Activated T-cell treated with anti-CD3 and anti-CD28 coated beads for 24 hours (primary cell): ENCODE data around the gene ANKRD65.
"Not testable (repeated sequence)": the region's sequence is repeated elsewhere in the genome, so short reads cannot be mapped to it uniquely, and the experiment has no call there.

Source experiments
- DNase-seq: peaks from one replicate; pipeline ENCODE4 v3.0.0-alpha.2; 2020; ENCODE audit warnings: low read depth

Gene ANKRD65

GRCh38 chr1:1430114-1430982 lies 9.3 kb upstream of the ANKRD65 start:
- no peak for DNase-seq

GRCh38 chr1:1429671-1430073 lies 8.6 kb upstream of the ANKRD65 start:
- DNase-seq = no peak

- DNase-seq = not testable (repeated sequence)
These were observed 7.9 kb upstream of the ANKRD65 start for GRCh38 chr1:1428967-1429366.

GRCh38 chr1:1428174-1428573 lies 7.1 kb upstream of the ANKRD65 start:
- DNase-seq = no peak

GRCh38 chr1:1427820-1428148 lies 6.7 kb upstream of the ANKRD65 start:
- no peak for DNase-seq

GRCh38 chr1:1427106-1427819 lies 6.2 kb upstream of the ANKRD65 start:
- DNase-seq = no peak

GRCh38 chr1:1426496-1427105 lies 5.5 kb upstream of the ANKRD65 start:
- DNase-seq = no peak

GRCh38 chr1:1425753-1426495 lies 4.8 kb upstream of the ANKRD65 start:
- DNase-seq = no peak

- no peak for DNase-seq
These were observed 4.3 kb upstream of the ANKRD65 start for GRCh38 chr1:1425426-1425752.

- DNase-seq = no peak
These were observed 3.6 kb upstream of the ANKRD65 start for GRCh38 chr1:1424707-1425106.

GRCh38 chr1:1423245-1423597 lies 2.1 kb upstream of the ANKRD65 start:
- DNase-seq = no peak

- no peak for DNase-seq
These were observed 1.6 kb upstream of the ANKRD65 start for GRCh38 chr1:1422465-1423244.

- no peak for DNase-seq
These were observed 910 bp upstream of the ANKRD65 start for GRCh38 chr1:1421907-1422464.

GRCh38 chr1:1420654-1421141 lies 378 bp downstream of the ANKRD65 start:
- no peak for DNase-seq

GRCh38 chr1:1419813-1420653 lies 1.0 kb downstream of the ANKRD65 start:
- DNase-seq = no peak

- DNase-seq = no peak
These were observed 1.7 kb downstream of the ANKRD65 start for GRCh38 chr1:1419363-1419812.

- no peak for DNase-seq
These were observed 2.4 kb downstream of the ANKRD65 start for GRCh38 chr1:1418464-1419362.

GRCh38 chr1:1417825-1418463 lies 3.1 kb downstream of the ANKRD65 start:
- not testable (repeated sequence) for DNase-seq

- not testable (repeated sequence) for DNase-seq
These were observed 3.7 kb downstream of the ANKRD65 start for GRCh38 chr1:1417396-1417795.
